IPS-20b (cell line): ENCODE measurements around the gene P2RY2.
"Not testable (repeated sequence)": the region's sequence is repeated elsewhere in the genome, so short reads cannot be mapped to it uniquely, and the experiment has no call there.

Experiments used
- H3K27ac ChIP-seq: one replicate; pipeline ENCODE4 v1.5.1; 2013; ENCODE audit warnings: low read length
- H3K27me3 ChIP-seq: 2 replicates; pipeline ENCODE4 v1.6.1; 2013; ENCODE audit warnings: mild to moderate bottlenecking, low read length, inconsistent platforms; ENCODE audit not compliant: insufficient read depth
- H3K36me3 ChIP-seq: 2 replicates; pipeline ENCODE4 v1.6.1; 2013; ENCODE audit warnings: low read depth, mild to moderate bottlenecking, inconsistent platforms, low read length, moderate library complexity; ENCODE audit not compliant: insufficient read depth
- H3K4me1 ChIP-seq: 2 replicates; pipeline ENCODE4 v1.6.1; 2013; ENCODE audit warnings: mild to moderate bottlenecking, control low read depth, inconsistent platforms, low read length, moderate library complexity; ENCODE audit not compliant: insufficient read depth
- H3K4me3 ChIP-seq: 2 replicates; pipeline ENCODE4 v1.5.1; 2013; ENCODE audit warnings: mild to moderate bottlenecking, low read length, inconsistent platforms
- H3K9ac ChIP-seq: 2 replicates; pipeline ENCODE4 v1.6.1; 2013; ENCODE audit warnings: low read depth, mild to moderate bottlenecking, inconsistent platforms, low read length, moderate library complexity
- H3K9me3 ChIP-seq: 2 replicates; pipeline ENCODE4 v1.6.1; 2013; ENCODE audit warnings: mild to moderate bottlenecking, low read depth, low read length, inconsistent platforms; ENCODE audit not compliant: insufficient read depth

The P2RY2 gene

GRCh38 chr11:73189723-73190556 is 28.1 kb upstream of the P2RY2 start:
- Histone ChIP-seq H3K27me3 (no peaks in the 10 kb centered on the region; the same call in 1 of the 2 replicates), H3K4me1 (no peaks in the 10 kb centered on the region), H3K4me3 (no peak overlapping the region), H3K9me3 (no peaks in the 10 kb centered on the region), H3K9ac (no peak overlapping the region; the same call in 1 of the 2 replicates), H3K27ac (no peak overlapping the region), H3K36me3 (no peaks in the 10 kb centered on the region)

- Histone ChIP-seq H3K4me1 (no peaks in the 10 kb centered on the region), H3K9me3 (no peaks in the 10 kb centered on the region), H3K4me3 (no peak overlapping the region), H3K27ac (no peak overlapping the region), H3K9ac (no peak overlapping the region), H3K36me3 (no peaks in the 10 kb centered on the region), H3K27me3 (no peaks in the 10 kb centered on the region; the same call in 1 of the 2 replicates)
These were observed 27.6 kb upstream of the P2RY2 start for GRCh38 chr11:73190557-73190885.

DNA sequence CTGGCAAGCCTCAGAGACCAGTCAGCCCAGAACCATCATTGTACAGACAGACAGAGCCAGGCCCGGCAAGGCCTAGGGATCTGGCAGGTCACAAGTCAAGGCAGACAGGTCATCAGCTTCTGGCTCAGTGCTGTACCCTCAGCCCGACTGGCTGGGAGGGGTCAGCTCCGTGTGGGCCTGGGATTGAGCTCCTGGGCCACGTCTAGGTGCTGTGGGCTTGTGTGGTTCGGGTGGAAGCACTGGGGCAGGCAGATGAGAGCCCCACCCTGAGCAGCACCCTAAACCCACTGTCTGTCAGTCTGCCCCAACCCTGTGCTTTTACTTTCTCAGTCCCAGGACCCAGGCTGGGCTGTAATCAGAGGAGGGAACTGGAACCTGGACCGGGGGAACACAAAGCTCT is 26.9 kb upstream of the P2RY2 start:
- no peaks in the 10 kb centered on the region for H3K36me3 ChIP-seq
- H3K9me3 ChIP-seq, result no peaks in the 10 kb centered on the region
- no peaks in the 10 kb centered on the region; the same call in 1 of the 2 replicates for H3K27me3 ChIP-seq
- no peaks in the 10 kb centered on the region for H3K4me1 ChIP-seq
- no peak overlapping the region for H3K9ac ChIP-seq
- no peak overlapping the region for H3K27ac ChIP-seq
- no peak overlapping the region for H3K4me3 ChIP-seq

DNA sequence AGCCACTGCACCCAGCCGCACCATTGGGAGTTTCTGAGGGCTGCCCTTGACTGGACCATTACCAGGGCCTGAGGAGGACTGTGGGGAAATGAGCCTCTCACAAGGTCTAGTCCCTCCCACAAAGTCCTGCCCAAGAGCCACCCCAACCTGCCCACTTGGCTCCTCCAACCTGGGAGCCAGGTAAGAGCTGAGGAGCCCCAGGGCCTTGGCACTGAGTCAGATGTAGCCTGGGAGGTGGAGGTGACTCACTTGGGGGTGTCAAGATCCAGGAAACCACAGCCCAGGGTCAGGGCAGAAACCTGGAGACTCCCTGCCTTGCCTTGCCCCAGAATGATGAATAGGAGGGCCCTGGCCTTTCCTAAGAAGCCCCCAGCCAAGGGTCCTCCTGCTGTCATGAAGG is 25.8 kb upstream of the P2RY2 start:
- Histone ChIP-seq H3K27ac (no peak overlapping the region), H3K9ac (no peak overlapping the region), H3K27me3 (no peaks in the 10 kb centered on the region; the same call in 1 of the 2 replicates), H3K4me1 (no peaks in the 10 kb centered on the region), H3K36me3 (no peaks in the 10 kb centered on the region), H3K9me3 (no peaks in the 10 kb centered on the region), H3K4me3 (no peak overlapping the region)

DNA sequence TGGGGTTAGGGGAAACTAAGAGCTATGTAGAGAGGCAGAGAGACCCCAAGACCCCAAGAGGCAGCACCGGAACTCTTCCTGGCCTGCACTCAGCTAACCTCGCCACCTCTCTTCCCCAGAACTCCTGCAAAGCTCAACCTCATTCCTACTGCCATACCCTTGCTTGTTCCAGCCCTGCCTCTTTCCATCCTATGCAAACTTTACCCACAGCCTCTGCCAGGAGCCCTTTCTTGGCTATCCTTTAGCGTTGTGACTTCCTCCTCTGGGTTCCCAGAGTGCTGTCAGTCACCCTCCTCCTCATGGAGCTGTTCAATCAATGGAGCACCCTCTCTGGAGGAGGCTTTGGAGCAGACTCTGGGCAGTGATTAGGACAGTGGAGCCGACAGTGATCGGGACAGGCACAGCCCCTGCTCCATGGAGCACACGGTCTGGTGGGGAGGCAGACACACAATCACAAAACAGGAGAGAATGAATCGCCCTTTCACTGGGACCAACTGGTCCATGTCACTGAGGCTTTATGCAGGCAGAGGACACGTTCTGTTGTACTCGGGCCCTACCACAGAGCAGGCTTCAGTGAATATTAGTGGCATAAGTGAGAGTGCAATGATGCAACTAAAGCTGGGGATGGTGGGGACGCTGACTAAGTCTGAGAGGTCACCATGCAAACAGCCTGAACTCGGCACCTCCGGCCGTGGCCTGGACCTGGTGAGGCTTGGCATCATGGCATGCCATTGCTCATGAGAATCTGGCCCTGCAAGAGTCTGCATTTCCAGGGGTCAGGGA is 24.6 kb upstream of the P2RY2 start:
- Histone ChIP-seq H3K27me3 (no peaks in the 10 kb centered on the region; the same call in 1 of the 2 replicates), H3K4me1 (no peaks in the 10 kb centered on the region), H3K9me3 (no peaks in the 10 kb centered on the region), H3K27ac (no peak overlapping the region), H3K36me3 (no peaks in the 10 kb centered on the region), H3K9ac (no peak overlapping the region; the same call in 1 of the 2 replicates), H3K4me3 (no peak overlapping the region)

DNA sequence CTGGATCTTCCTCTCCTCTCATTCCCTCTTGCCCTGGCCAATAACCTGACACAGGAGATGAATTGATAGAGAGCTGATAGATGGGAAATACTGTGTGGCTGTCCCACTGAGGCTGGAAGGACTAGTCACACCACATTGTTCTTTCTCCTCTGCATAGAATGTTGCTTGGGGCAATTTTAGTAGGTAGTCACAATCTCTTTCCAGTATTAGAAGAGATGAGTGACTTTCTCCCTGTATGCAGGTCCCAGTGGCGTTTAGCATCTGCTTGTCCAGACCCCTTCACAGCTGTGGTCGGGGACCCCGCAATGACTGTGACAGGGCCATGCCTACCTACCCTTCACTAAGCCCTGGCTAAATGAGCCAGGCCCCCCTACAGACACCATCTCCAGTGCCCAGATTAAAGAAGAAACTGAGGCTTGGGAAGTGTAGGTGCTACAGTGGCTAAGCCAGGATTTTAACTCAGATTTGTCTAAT is 24.0 kb upstream of the P2RY2 start:
- Histone ChIP-seq H3K9ac (no peak overlapping the region; the same call in 1 of the 2 replicates), H3K4me3 (no peak overlapping the region), H3K9me3 (no peaks in the 10 kb centered on the region), H3K36me3 (no peaks in the 10 kb centered on the region), H3K4me1 (no peaks in the 10 kb centered on the region), H3K27ac (no peak overlapping the region), H3K27me3 (no peaks in the 10 kb centered on the region; the same call in 1 of the 2 replicates)

DNA sequence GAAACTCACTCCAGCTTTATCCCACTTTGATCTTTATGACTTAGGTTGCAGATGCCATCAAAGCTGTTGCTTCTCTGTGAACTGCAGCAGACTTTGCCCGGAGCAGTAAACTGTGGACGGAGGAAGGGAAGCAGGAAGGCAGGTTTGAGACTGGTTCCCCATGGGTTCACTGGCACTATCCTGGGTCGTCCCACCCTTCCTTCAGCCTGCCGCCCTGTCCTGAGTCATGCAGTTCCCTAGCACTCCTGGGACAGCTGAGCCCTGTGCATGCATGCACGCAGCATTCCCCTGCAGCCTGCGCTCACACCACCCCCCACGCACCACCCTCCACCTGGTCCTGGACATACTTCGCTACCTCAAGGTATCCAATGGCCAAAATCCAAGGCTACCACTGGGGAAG is 23.5 kb upstream of the P2RY2 start:
- H3K27ac ChIP-seq, result no peak overlapping the region
- no peaks in the 10 kb centered on the region for H3K9me3 ChIP-seq
- H3K27me3 ChIP-seq, result no peaks in the 10 kb centered on the region; the same call in 1 of the 2 replicates
- no peaks in the 10 kb centered on the region for H3K36me3 ChIP-seq
- H3K9ac ChIP-seq, result no peak overlapping the region
- H3K4me3 ChIP-seq, result no peak overlapping the region
- no peaks in the 10 kb centered on the region; the same call in 1 of the 2 replicates for H3K4me1 ChIP-seq

DNA sequence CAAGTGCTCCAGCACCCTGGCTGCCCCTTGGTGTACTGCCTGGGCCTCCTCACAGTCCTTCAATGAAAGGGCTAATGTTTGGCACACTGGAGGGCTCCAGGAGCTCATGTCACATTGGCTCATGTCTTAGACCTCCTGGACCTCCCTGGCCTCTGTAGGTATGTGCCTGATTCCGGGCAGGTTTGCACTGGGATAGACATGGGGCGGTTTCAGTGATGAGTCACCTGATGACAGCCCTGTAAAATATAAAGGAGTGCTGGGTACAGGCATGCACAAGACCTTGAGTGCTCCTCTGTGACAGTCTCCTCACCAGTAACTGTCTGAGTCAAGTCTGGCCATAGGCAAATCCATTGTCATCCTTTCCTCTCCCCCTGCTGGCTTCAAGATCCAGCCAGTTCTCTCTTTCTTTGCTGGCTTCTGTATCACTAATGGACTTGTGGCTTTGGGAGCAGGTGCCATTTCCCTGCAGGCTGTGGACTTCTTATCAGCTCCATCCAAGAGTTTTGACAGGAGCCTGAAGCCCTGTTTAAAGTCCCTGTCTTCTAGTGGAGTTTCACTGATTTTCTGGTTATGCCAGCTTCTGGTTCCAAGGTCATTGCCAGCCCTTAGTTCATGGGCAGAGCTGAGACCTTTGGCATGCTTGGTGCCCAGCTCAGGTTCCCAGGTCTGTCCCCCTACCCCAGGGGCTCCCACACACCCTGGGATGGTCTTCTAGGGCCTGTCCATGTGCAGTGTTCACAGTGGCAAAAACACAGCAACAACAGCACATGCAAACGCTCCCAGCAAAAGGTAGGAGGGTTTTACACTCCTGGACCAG is 22.7 kb upstream of the P2RY2 start:
- H3K4me1 ChIP-seq, result peaks cover 8% of the 10 kb centered on the region

DNA sequence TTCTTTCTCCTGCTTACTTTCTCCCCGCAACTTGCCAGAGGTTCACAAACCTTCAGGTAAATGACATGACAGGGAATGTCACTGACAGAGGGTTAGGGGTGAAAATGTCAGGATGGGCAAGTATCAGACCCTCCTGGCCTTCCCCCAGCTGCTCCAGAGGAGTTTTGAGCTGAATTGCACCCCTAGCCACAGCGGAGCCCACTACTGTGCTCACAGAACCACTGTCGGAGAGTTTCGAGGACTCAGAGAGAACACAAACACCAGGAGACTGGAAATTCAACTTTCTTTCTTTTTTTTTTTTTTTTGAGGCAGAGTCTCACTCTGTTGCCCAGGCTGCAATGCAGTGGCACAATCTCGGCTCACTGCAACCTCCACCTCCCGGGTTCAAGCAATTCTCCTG is 21.5 kb upstream of the P2RY2 start:
- H3K4me1 ChIP-seq, result peaks cover 18% of the 10 kb centered on the region

More for the DNA sequence above, 22.7 kb upstream of the P2RY2 start:
- no peaks in the 10 kb centered on the region for H3K36me3 ChIP-seq
- H3K9ac ChIP-seq, result no peak overlapping the region
- H3K9me3 ChIP-seq, result no peaks in the 10 kb centered on the region
- H3K27ac ChIP-seq, result no peak overlapping the region
- H3K4me3 ChIP-seq, result no peak overlapping the region
- H3K27me3 ChIP-seq, result no peaks in the 10 kb centered on the region; the same call in 1 of the 2 replicates

DNA sequence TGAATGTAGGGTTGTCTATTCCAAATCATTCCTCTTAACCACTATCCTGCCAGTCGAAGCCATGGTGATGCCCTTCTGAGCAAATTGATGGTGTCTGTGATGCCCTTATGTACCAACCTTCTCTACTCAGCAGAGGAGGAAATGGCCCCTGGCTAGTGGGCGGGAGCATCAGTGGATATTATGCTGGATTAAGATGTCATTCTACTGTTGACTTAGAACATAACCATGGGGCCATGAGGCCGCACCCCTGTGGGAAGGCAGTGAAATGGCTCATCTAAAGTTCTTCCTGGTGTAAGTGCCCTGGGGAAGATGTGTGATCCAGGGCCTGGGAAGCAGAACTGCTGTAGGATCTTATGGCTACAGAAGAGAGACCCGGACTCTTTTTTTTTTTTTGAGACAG is 20.7 kb upstream of the P2RY2 start:
- H3K36me3 ChIP-seq, result no peaks in the 10 kb centered on the region
- no peak overlapping the region for H3K9ac ChIP-seq
- no peak overlapping the region for H3K4me3 ChIP-seq
- peaks cover 18% of the 10 kb centered on the region for H3K4me1 ChIP-seq
- H3K27me3 ChIP-seq, result no peaks in the 10 kb centered on the region; the same call in 1 of the 2 replicates
- H3K9me3 ChIP-seq, result no peaks in the 10 kb centered on the region
- no peak overlapping the region for H3K27ac ChIP-seq

More for the DNA sequence above, 21.5 kb upstream of the P2RY2 start:
- no peaks in the 10 kb centered on the region for H3K9me3 ChIP-seq
- no peaks in the 10 kb centered on the region for H3K36me3 ChIP-seq
- no peak overlapping the region for H3K4me3 ChIP-seq
- H3K27me3 ChIP-seq, result no peaks in the 10 kb centered on the region; the same call in 1 of the 2 replicates
- H3K27ac ChIP-seq, result no peak overlapping the region
- no peak overlapping the region for H3K9ac ChIP-seq

DNA sequence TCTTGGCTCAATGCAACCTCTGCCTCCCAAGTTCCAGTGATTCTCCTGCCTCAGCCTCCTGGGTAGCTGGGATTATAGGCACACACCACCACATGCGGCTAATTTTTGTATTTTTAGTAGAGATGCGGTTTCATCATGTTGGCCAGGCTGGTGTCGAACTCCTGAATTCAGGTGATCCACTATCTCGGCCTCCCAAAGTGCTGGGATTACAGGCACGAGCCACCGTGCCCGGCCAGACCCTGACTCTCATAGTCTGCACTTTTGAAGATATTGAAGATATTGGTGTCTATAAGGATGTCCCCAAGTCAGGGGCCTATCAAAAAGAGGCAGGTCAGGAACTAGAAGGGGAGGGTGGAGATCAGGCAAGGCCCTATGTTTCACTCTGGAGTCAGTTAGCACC is 20.3 kb upstream of the P2RY2 start:
- H3K4me3 ChIP-seq, H3K9ac ChIP-seq, H3K36me3 ChIP-seq, H3K27me3 ChIP-seq, H3K27ac ChIP-seq, H3K9me3 ChIP-seq: not testable (repeated sequence)
- peaks cover 18% of the 10 kb centered on the region for H3K4me1 ChIP-seq
